T-helper 2 cell treated with Interferon-gamma antibody and Interleukin-4, amounts not matched to agents 5 μg/mL and 100 μg/mL, for 36 hours (primary cell): Measurements from ENCODE around the gene PHACTR1.

Source experiments
- DNase-seq: peaks from one replicate; pipeline ENCODE4 v3.0.0; 2021; ENCODE audit warnings: low spot score
- H3K27ac Mint-ChIP-seq: one replicate; pipeline ENCODE4 v1.8.0; 2021; ENCODE audit warnings: mild to moderate bottlenecking, mixed read lengths
- H3K27me3 Mint-ChIP-seq: one replicate; pipeline ENCODE4 v1.8.0; 2021; ENCODE audit warnings: low read depth, mixed read lengths
- H3K36me3 Mint-ChIP-seq: one replicate; pipeline ENCODE4 v1.8.0; 2021; ENCODE audit warnings: low read depth, mixed read lengths
- H3K4me1 Mint-ChIP-seq: one replicate; pipeline ENCODE4 v1.8.0; 2021; ENCODE audit warnings: low read depth, mixed read lengths
- H3K4me3 Mint-ChIP-seq: one replicate; pipeline ENCODE4 v1.8.0; 2022; ENCODE audit warnings: mild to moderate bottlenecking, moderate library complexity, mixed read lengths
- H3K9me3 Mint-ChIP-seq: one replicate; pipeline ENCODE4 v1.8.0; 2021; ENCODE audit warnings: mixed read lengths

Gene PHACTR1

DNA sequence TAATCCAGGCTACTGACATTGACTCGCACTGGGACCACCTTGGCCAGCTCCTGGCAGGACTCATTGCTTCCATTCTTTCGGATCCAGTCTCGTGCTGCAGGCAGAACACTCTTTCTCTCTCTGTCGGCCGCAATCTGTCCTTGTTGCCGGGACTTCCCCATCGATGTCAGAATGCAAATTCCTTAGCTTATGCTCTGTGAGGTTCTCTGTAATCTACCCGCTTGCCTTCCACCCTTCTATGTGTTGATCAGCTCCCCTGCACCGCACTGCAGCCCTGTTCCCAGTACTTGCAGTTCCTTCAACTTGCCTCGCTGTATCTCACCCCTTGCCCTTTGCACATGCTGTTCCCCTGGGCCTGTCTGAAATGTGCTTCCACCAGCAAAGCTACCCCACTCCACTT, 182.0 kb downstream of the PHACTR1 start:
- H3K9me3 Mint-ChIP-seq = no peaks in the 10 kb centered on the region
- H3K4me3 Mint-ChIP-seq = no peak overlapping the region
- H3K27ac Mint-ChIP-seq = no peak overlapping the region
- no peaks in the 10 kb centered on the region for H3K36me3 Mint-ChIP-seq
- H3K27me3 Mint-ChIP-seq = peaks cover 4% of the 10 kb centered on the region
- H3K4me1 Mint-ChIP-seq = no peaks in the 10 kb centered on the region
- no peak for DNase-seq

GRCh38 chr6:12899046-12899833, 182.7 kb downstream of the PHACTR1 start:
- H3K4me3 Mint-ChIP-seq = no peak overlapping the region
- no peaks in the 10 kb centered on the region for H3K36me3 Mint-ChIP-seq
- H3K4me1 Mint-ChIP-seq = no peaks in the 10 kb centered on the region
- H3K9me3 Mint-ChIP-seq = no peaks in the 10 kb centered on the region
- no peak overlapping the region for H3K27ac Mint-ChIP-seq
- no peak for DNase-seq
- peaks cover 4% of the 10 kb centered on the region for H3K27me3 Mint-ChIP-seq

DNA sequence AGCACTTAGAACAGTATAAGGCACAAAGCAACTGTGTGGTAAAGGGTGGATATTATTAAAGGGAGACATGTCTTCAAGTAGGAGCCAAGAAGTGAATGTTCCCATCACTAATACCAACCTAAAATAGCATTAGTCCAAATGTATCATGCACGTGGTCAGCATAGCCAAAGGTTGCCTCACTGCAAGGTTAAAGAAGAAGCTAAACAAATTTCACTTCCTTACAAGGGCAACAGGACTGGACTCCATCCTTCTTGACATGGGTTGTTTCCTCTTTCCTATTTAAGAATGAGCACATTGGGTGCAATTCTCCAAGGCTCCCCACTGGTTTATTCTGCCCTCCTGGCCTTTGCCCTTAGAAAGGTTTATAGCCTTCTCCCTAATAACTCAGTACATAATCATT, 186.7 kb downstream of the PHACTR1 start:
- no peak for DNase-seq
- Mint-ChIP-seq H3K27me3 (peaks cover 11% of the 10 kb centered on the region), H3K9me3 (no peaks in the 10 kb centered on the region), H3K36me3 (no peaks in the 10 kb centered on the region), H3K4me1 (no peaks in the 10 kb centered on the region), H3K27ac (no peak overlapping the region), H3K4me3 (no peak overlapping the region)

- no peaks in the 10 kb centered on the region for H3K4me1 Mint-ChIP-seq
- no peaks in the 10 kb centered on the region for H3K36me3 Mint-ChIP-seq
- H3K27me3 Mint-ChIP-seq = peaks cover 14% of the 10 kb centered on the region
- no peaks in the 10 kb centered on the region for H3K9me3 Mint-ChIP-seq
- no peak for DNase-seq
- H3K4me3 Mint-ChIP-seq = no peak overlapping the region
- no peak overlapping the region for H3K27ac Mint-ChIP-seq
Observed at GRCh38 chr6:12909833-12910232, 193.3 kb downstream of the PHACTR1 start.

- DNase-seq = no peak
- Mint-ChIP-seq H3K27ac (no peak overlapping the region), H3K4me1 (no peaks in the 10 kb centered on the region), H3K9me3 (no peaks in the 10 kb centered on the region), H3K4me3 (no peak overlapping the region), H3K36me3 (no peaks in the 10 kb centered on the region), H3K27me3 (peaks cover 19% of the 10 kb centered on the region)
Observed at GRCh38 chr6:12911427-12911826, 194.9 kb downstream of the PHACTR1 start.

DNA sequence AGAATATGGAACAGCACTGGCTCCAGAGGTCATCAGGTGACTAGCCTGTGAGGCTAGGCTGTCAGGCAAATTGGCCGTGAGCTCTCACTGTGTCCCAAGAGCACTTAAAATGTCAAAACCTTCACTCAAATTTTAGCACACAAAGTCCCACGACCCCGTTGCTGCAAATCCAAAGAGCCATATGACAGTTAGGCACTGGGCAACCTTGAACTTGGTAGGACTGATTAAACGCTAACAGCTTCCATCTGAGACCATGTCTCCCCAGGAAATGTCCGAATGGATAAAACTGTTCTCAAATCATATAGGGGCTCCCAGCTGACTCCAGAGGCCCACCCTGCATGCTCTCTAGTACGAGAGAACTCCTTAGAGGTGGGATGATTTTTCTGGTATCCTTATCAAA, 196.6 kb downstream of the PHACTR1 start:
- Mint-ChIP-seq H3K27ac (no peak overlapping the region), H3K4me3 (no peak overlapping the region), H3K9me3 (no peaks in the 10 kb centered on the region), H3K27me3 (peaks cover 16% of the 10 kb centered on the region), H3K4me1 (no peaks in the 10 kb centered on the region), H3K36me3 (no peaks in the 10 kb centered on the region)
- DNase-seq = no peak

DNA sequence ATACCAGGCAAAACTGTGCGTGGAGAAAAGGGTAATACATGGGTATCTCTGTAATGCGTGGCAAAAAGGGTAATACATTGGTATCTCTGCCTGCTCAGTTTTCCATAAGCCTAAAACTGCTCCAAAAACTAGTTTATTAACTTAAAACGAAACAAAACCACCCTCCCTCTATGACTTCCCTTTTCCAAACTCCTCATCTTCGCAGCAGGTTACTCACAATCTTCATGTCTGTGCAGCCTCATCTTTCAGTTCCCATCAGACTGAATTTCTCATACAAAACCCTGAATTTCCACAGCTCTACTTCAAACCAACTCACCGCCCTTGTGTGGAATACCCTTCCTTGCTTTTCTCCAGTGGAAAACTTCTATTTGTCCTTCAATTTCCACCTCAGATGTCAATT, 199.4 kb downstream of the PHACTR1 start:
- no peaks in the 10 kb centered on the region for H3K4me1 Mint-ChIP-seq
- H3K9me3 Mint-ChIP-seq = no peaks in the 10 kb centered on the region
- no peak overlapping the region for H3K4me3 Mint-ChIP-seq
- no peaks in the 10 kb centered on the region for H3K36me3 Mint-ChIP-seq
- peaks cover 14% of the 10 kb centered on the region for H3K27me3 Mint-ChIP-seq
- no peak overlapping the region for H3K27ac Mint-ChIP-seq
- DNase-seq = no peak

- Mint-ChIP-seq H3K4me3 (no peak overlapping the region), H3K27ac (no peak overlapping the region), H3K27me3 (peaks cover 16% of the 10 kb centered on the region), H3K4me1 (no peaks in the 10 kb centered on the region), H3K9me3 (no peaks in the 10 kb centered on the region), H3K36me3 (no peaks in the 10 kb centered on the region)
- no peak for DNase-seq
Observed at GRCh38 chr6:12916420-12917136, 200.0 kb downstream of the PHACTR1 start.

DNA sequence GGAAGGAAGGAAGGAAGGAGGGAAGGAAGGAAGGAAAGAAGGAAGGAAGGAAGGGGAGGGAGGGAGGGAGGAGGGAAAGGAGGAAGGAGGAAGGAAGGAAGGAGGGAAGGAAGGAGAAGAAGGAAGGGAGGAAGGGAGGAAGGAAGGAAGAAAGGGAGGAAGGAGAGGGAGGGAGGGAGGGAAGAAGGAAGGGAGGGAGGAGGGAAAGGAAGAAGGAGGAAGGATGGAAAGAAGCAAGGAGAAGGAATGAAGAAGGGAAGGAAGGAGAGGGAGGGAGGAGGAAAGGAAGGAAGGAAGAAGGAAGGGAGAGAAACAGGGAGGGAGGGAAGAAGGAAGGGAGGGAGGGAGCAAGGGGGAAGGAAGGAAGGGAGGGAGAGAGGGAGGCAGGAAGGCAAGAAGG, 204.9 kb downstream of the PHACTR1 start:
- no peak overlapping the region for H3K27ac Mint-ChIP-seq
- no peaks in the 10 kb centered on the region for H3K9me3 Mint-ChIP-seq
- no peaks in the 10 kb centered on the region for H3K4me1 Mint-ChIP-seq
- H3K36me3 Mint-ChIP-seq = no peaks in the 10 kb centered on the region
- H3K4me3 Mint-ChIP-seq = no peak overlapping the region
- H3K27me3 Mint-ChIP-seq = peaks cover 12% of the 10 kb centered on the region
- no peak for DNase-seq

- DNase-seq = no peak
- Mint-ChIP-seq H3K27ac (no peak overlapping the region), H3K4me1 (no peaks in the 10 kb centered on the region), H3K36me3 (no peaks in the 10 kb centered on the region), H3K4me3 (no peak overlapping the region), H3K9me3 (no peaks in the 10 kb centered on the region), H3K27me3 (peaks cover 15% of the 10 kb centered on the region)
Observed at GRCh38 chr6:12923644-12924235, 207.2 kb downstream of the PHACTR1 start.

DNA sequence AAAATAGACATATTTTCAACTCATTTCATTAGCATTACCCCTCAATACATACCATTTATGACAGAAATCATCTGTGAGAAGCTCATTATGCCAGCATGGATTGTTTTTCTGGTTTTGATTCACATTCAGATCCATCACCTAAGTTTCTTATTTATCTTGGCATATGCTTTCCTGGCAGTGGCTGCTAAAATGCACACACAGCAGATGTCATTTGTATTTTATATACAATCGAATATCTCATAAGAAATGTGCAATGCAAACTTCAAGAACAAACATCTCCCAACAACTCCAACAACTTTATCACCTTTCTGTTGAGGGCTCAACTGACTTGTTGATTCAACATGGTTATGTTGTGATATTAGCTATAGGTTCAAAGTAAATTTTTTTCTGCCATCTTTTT, 208.3 kb downstream of the PHACTR1 start:
- H3K27me3 Mint-ChIP-seq = peaks cover 19% of the 10 kb centered on the region
- no peak overlapping the region for H3K4me3 Mint-ChIP-seq
- H3K9me3 Mint-ChIP-seq = no peaks in the 10 kb centered on the region
- no peaks in the 10 kb centered on the region for H3K36me3 Mint-ChIP-seq
- H3K4me1 Mint-ChIP-seq = no peaks in the 10 kb centered on the region
- H3K27ac Mint-ChIP-seq = no peak overlapping the region
- DNase-seq = no peak

DNA sequence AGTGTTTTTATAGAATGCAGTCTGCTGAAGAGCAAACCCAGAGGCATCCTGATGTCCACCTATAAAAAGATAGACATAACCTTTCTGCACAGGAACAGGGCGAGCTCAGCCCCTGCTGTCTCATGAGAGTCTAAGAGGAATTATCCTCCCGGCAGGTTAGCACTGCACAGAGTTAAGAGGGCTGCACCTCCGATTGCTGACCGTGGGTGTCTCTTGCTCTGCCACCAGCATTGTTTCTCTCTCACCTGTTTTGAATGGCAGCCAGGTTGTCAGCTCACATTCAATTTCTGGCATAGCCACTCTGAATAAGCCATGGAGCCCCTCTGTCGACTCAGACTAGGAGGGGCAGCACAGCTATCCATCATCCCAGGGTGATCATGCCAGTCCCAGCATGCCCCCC, 211.2 kb downstream of the PHACTR1 start:
- Mint-ChIP-seq H3K27me3 (peaks cover 13% of the 10 kb centered on the region), H3K4me1 (no peaks in the 10 kb centered on the region), H3K36me3 (no peaks in the 10 kb centered on the region), H3K9me3 (no peaks in the 10 kb centered on the region), H3K27ac (no peak overlapping the region), H3K4me3 (no peak overlapping the region)
- no peak for DNase-seq

DNA sequence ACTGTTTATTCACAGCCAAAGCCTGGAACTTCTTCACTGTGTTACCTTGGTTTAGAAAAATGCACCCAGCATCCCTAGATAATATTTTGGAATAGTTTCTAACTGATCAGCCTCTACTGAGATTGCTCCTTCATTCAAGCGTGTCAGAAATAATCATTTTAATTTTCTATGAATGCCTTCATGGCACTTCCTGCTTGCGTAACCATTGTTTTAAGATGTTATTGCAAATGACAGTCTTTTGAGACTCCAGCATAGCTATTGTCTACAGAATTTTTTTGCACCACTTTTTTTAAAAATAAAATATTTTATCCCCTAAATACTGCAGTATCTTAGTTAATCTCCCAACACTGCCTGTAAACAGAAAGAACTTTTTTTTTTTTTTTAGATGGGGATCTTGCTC, 213.1 kb downstream of the PHACTR1 start:
- Mint-ChIP-seq H3K9me3 (no peaks in the 10 kb centered on the region), H3K36me3 (no peaks in the 10 kb centered on the region), H3K27me3 (peaks cover 13% of the 10 kb centered on the region), H3K4me1 (no peaks in the 10 kb centered on the region), H3K27ac (no peak overlapping the region), H3K4me3 (no peak overlapping the region)
- no peak for DNase-seq

- no peak overlapping the region for H3K27ac Mint-ChIP-seq
Observed at GRCh38 chr6:12931639-12932038, 215.1 kb downstream of the PHACTR1 start.

More at GRCh38 chr6:12931639-12932038, 215.1 kb downstream of the PHACTR1 start:
- no peak for DNase-seq
- H3K27me3 Mint-ChIP-seq = peaks cover 5% of the 10 kb centered on the region
- no peaks in the 10 kb centered on the region for H3K36me3 Mint-ChIP-seq
- H3K4me1 Mint-ChIP-seq = no peaks in the 10 kb centered on the region
- no peak overlapping the region for H3K4me3 Mint-ChIP-seq
- no peaks in the 10 kb centered on the region for H3K9me3 Mint-ChIP-seq
